HEK293T (cell line): Measurements from ENCODE around the gene CSF3R.

Source experiments
- ARNT ChIP-seq: fragments of 450-650 bp; IDR thresholded peaks from 2 replicates; pipeline ENCODE4 v1.6.1; 2017; ENCODE audit warnings: mild to moderate bottlenecking
- BHLHE40 ChIP-seq: fragments of 450-650 bp; IDR thresholded peaks from 2 replicates; pipeline ENCODE4 v1.6.1; 2016; ENCODE audit warnings: mild to moderate bottlenecking, moderate library complexity, borderline replicate concordance
- CTBP1 ChIP-seq: fragments of 450-650 bp; IDR thresholded peaks from 2 replicates; pipeline ENCODE4 v1.6.1; 2016; ENCODE audit warnings: borderline replicate concordance
- ELF4 ChIP-seq: fragments of 450-650 bp; IDR thresholded peaks from 2 replicates; pipeline ENCODE4 v1.6.1; 2017; ENCODE audit warnings: antibody characterized with exemption
- FOXA1 ChIP-seq: fragments of 450-650 bp; IDR thresholded peaks from 2 replicates; pipeline ENCODE4 v1.6.1; 2016; ENCODE audit warnings: mild to moderate bottlenecking
- FOXK2 ChIP-seq: fragments of 450-650 bp; IDR thresholded peaks from 2 replicates; pipeline ENCODE4 v1.6.1; 2016; ENCODE audit warnings: mild to moderate bottlenecking
- FOXM1 ChIP-seq: fragments of 450-650 bp; IDR thresholded peaks from 2 replicates; pipeline ENCODE4 v1.6.1; 2017; ENCODE audit warnings: mild to moderate bottlenecking, borderline replicate concordance
- HDGF ChIP-seq: fragments of 450-650 bp; IDR thresholded peaks from 2 replicates; pipeline ENCODE4 v1.6.1; 2017; ENCODE audit warnings: antibody characterized with exemption, borderline replicate concordance
- L3MBTL2 ChIP-seq: fragments of 450-650 bp; conservative IDR thresholded peaks from 2 replicates; pipeline ENCODE4 v1.6.1; 2016; ENCODE audit warnings: mild to moderate bottlenecking
- LEF1 ChIP-seq: fragments of 450-650 bp; IDR thresholded peaks from 2 replicates; pipeline ENCODE4 v1.6.1; 2017; ENCODE audit warnings: mild to moderate bottlenecking, borderline replicate concordance
- NFRKB ChIP-seq: fragments of 450-650 bp; IDR thresholded peaks from 2 replicates; pipeline ENCODE4 v1.6.1; 2016; ENCODE audit warnings: mild to moderate bottlenecking, moderate library complexity
- SP1 ChIP-seq: fragments of 450-650 bp; IDR thresholded peaks from 2 replicates; pipeline ENCODE4 v1.6.1; 2017
- SUZ12 ChIP-seq: fragments of 450-650 bp; IDR thresholded peaks from 2 replicates; pipeline ENCODE4 v1.6.1; 2016; ENCODE audit warnings: mild to moderate bottlenecking
- TARDBP ChIP-seq: fragments of 450-650 bp; IDR thresholded peaks from 2 replicates; pipeline ENCODE4 v1.6.1; 2016

GRCh38 chr1:36453051-36453450, 29.7 kb downstream of the CSF3R start:
- TF ChIP-seq ELF4 = no peak
- TF ChIP-seq L3MBTL2 = no peak
- TF ChIP-seq SUZ12 = no peak
- no peak for TF ChIP-seq NFRKB
- TF ChIP-seq BHLHE40 = no peak
- TF ChIP-seq SP1 = no peak
- TF ChIP-seq LEF1 = no peak
- no peak for TF ChIP-seq FOXA1
- TF ChIP-seq TARDBP = no peak
- TF ChIP-seq HDGF = no peak
- TF ChIP-seq CTBP1 = no peak
- TF ChIP-seq ARNT = no peak
- no peak for TF ChIP-seq FOXK2
- TF ChIP-seq FOXM1 = no peak
